ENCODE measurements around the gene ZNF532.

The ZNF532 gene

DNA sequence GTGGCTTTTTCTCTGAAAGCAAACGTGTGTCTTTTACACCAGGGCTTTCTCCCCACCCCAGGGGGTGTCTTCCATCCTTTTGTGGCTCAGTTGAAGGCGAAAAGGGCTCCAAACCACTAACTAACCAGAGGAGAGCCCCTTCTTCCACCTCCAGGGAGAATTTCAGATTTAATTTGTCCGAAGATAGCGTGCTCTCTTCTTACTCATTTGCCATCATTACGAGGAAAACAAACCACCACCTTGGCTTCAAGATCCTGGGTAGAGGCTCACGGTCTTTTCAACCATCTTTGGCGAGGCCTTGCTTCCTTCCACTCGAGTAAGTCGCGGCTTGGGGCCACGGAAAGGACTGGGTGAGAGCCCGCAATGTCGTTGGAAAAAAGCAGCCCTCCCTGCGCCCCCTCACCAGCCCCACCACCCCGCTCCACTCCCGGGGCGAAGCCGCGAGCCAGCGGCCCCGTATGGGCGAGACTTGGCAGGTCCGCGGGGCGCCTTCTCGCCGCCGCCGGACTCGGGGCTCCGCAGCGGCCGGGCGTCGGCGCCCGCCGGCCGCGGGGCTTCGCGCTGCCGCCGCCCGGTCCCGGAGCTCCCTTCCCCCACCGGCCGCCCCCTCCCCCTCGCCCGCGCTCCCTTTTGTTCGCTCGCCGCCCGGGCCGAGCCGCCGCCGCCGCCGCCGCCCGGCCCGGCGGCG is 1.7 kb upstream of the ZNF532 start:
- TF ChIP-seq, protein P1, sequence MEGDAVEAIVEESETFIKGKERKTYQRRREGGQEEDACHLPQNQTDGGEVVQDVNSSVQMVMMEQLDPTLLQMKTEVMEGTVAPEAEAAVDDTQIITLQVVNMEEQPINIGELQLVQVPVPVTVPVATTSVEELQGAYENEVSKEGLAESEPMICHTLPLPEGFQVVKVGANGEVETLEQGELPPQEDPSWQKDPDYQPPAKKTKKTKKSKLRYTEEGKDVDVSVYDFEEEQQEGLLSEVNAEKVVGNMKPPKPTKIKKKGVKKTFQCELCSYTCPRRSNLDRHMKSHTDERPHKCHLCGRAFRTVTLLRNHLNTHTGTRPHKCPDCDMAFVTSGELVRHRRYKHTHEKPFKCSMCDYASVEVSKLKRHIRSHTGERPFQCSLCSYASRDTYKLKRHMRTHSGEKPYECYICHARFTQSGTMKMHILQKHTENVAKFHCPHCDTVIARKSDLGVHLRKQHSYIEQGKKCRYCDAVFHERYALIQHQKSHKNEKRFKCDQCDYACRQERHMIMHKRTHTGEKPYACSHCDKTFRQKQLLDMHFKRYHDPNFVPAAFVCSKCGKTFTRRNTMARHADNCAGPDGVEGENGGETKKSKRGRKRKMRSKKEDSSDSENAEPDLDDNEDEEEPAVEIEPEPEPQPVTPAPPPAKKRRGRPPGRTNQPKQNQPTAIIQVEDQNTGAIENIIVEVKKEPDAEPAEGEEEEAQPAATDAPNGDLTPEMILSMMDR (IDR thresholded peaks at IDR 0.05; ENCODE audit: control insufficient read depth, insufficient read depth, low read depth, low read length, missing control alignments), result no peak
- peak overlapping the region; percentile 46 for H3K4me3 ChIP-seq (ENCODE audit: control insufficient read depth, low read depth, low read length)
- no peak for DNase-seq (ENCODE audit: low read depth)

DNA sequence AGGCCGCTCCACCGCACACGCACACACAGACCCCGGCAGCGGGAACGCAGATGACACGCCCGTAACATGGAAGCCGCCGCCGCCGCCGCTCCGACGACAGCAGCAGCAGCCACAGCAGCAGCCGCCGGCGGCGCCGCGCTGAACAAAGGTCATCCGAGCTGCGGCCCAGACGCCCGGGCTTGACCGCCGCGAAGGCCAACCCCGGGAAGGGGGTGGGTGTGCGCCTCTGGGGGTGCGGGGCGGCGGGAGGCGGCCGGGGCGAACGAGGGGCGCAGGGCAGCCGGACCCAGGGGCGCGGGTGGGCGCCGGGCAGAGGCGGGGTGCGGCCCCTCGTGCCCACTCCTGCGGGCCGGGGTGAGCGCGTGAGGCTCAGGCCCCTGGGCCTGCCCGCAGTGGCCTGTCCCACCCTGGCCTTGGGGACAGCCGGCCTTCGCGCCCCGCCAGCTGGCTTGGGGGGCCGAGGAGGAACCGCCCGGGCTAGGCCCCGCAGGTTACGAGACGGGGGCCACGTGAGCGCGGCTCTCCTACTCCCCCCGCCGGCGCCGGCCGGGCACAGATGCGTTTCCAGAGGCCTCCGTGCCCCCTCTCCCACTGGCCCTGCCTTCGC is 1.0 kb upstream of the ZNF532 start:
- H3K4me3 ChIP-seq (ENCODE audit: control insufficient read depth, low read depth, low read length), result peak overlapping the region; percentile 43
- no peak for DNase-seq (ENCODE audit: low read depth)
- TF ChIP-seq, protein P1 (IDR thresholded peaks at IDR 0.05; ENCODE audit: control insufficient read depth, insufficient read depth, low read depth, low read length, missing control alignments), result no peak

DNA sequence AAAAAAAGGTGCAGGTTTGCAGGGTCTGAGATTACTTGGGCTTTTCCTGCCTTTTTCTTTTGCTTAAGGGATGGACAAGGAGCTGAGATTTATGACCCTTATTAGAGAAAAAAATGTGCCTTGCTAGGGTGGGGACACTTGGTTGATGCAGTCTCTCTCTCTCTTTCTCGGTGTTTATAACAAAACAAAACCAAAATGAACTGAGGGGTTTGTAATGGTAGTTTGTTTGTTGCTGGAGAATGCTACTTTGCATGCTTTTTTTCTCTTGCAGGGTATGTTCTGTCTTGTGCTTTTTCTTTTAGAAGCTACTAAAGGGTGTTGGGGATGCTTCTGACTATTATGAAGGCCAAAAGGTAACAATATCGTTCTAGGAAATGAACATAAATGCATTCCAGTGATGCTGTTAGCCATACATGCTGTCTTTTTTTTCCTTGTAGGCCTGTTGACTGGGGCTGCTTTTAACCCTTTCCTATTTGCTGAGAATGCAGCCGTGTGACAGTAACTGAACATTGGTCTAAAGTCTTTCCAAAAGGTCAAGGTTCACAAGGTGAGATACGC is 435 bp downstream of the ZNF532 start:
- TF ChIP-seq, protein P1 (IDR thresholded peaks at IDR 0.05; ENCODE audit: control insufficient read depth, insufficient read depth, low read depth, low read length, missing control alignments), result no peak
- H3K4me3 ChIP-seq (ENCODE audit: control insufficient read depth, low read depth, low read length), result no peak overlapping the region

DNA sequence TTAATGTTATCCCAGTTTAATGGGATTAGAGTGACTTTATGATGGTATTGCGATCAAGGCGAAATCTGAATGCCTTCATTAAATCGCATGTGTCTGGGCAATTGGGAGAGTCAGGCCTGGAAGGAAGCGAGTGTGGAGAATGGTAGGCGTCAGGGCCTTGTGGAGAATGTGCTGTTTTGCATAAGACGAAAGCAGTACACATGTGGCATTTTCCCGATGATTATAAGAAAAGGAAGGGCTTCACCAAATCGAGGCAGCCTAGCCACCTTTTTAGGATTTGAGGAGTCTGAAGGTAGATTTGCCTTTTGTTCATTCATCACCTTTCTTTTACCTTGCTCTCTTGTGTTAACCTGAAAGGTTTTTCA is 1.0 kb downstream of the ZNF532 start:
- H3K4me3 ChIP-seq (ENCODE audit: control insufficient read depth, low read depth, low read length), result no peak overlapping the region
- no peak for DNase-seq (ENCODE audit: low read depth)
- TF ChIP-seq, protein P1 (IDR thresholded peaks at IDR 0.05; ENCODE audit: control insufficient read depth, insufficient read depth, low read depth, low read length, missing control alignments), result no peak

More for the DNA sequence above, 435 bp downstream of the ZNF532 start:
- DNase-seq (ENCODE audit: low read depth), result no peak

DNA sequence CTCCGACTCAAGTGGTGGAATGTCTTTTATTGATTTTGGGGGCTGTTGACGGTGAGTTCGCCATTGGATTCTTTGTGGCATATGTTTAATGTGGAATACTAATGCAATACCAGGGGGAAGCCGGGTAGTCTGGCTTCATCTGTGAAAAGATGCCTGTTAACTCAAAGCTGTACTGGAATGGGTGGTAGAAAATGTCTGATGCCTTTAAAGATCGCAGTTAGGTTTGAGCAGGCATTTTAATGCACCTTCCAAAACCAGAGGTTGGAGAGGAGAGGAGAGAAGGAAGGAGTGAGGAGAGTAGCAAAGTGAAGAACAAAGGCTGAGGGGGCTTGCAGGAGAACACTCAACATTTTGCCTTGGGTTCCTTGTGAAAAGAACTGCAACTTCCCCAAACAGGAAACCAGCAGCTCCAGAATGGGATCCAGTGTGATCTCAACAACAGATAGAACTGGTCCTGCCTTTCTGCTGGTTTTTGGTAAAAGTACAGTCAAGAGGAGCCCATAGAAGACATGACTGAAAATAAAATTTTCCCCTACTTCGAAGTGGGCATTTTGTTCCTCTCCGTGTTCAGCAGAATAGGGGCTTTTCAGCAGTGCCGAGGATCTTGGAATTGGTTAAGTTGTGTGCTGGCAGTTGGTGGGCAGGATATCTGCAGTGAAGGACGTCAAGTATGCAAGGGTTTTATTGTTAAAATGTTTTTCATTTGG is 1.5 kb downstream of the ZNF532 start:
- DNase-seq (ENCODE audit: low read depth), result no peak
- H3K4me3 ChIP-seq (ENCODE audit: control insufficient read depth, low read depth, low read length), result peak overlapping the region; percentile 5; the same call in 1 of the 2 replicates
- TF ChIP-seq, protein P1 (IDR thresholded peaks at IDR 0.05; ENCODE audit: control insufficient read depth, insufficient read depth, low read depth, low read length, missing control alignments), result no peak

DNA sequence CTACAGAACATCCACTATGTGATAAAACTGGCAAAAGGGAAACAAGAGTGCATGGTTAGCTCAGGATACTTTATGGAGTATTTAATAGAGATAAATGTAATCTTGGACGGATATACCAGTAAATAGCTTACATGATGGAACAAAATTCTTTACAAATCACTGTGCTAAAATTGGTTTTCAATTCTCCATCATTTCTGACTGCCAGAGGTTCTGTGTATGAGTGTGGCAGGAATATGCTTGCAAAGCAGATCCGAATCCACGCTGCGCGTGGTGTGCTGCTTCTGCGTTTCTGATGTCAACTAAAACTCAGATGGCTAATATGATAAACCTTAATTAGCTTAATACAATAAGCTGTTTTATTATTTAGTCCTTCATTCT is 2.1 kb downstream of the ZNF532 start:
- no peak for DNase-seq (ENCODE audit: low read depth)

More for the DNA sequence above, 2.1 kb downstream of the ZNF532 start:
- H3K4me3 ChIP-seq (ENCODE audit: control insufficient read depth, low read depth, low read length), result no peak overlapping the region
- TF ChIP-seq, protein P1 (IDR thresholded peaks at IDR 0.05; ENCODE audit: control insufficient read depth, insufficient read depth, low read depth, low read length, missing control alignments), result no peak

Measured in AG09309 (cell line).